HepG2 (cell line): ENCODE data around the gene DHX58. TPM values are rescaled to one million over a fixed set of nuclear protein-coding genes. Genes with fewer than 3 reads are reported as not detected.

Source experiments
- ATAC-seq: fragments of 200-7000 bp; cut with Tn5 transposase; 3 replicates; pipeline ENCODE4 v1.9.1; 2020; ENCODE audit warnings: mild to moderate bottlenecking, moderate library complexity
- BruUV-seq: library from RNA; stranded (reverse); fragments of 400-500 nt; replicated peaks from 2 replicates; lab custom pipeline; 2021; lab: Mats Ljungman, UMichigan
- CTCF ChIA-PET: fragments of 300-600 bp; formaldehyde crosslinking; extraction: SDS; loops from one replicate; lab custom pipeline; 2021; ENCODE audit warnings: low total read pairs, inconsistent platforms, low intra/inter-chr PET ratio; lab: Yijun Ruan, JAX
- POLR2A ChIA-PET: fragments of 350-600 bp; sonication (Branson Sonifier 250); formaldehyde crosslinking; loops from one replicate; lab custom pipeline; 2020; ENCODE audit warnings: antibody characterized with exemption, inconsistent platforms; lab: Yijun Ruan, JAX
- DNase-seq: peaks from one replicate; pipeline ENCODE4 v3.0.0-alpha.2; 2015; ENCODE audit warnings: low spot score
- FAIRE-seq: peaks from 3 replicates; lab custom pipeline; 2011; peaks lifted over from hg19 to GRCh38; lab: Jason Lieb, UNC
- H2AFZ ChIP-seq: one replicate; pipeline ENCODE4 v1.6.1; 2011; ENCODE audit warnings: low read length, inconsistent platforms
- H3K27ac ChIP-seq: fragments of 300-600 bp; 3 replicates; pipeline ENCODE4 v1.8.0; 2011; ENCODE audit warnings: mixed run types, mild to moderate bottlenecking, mixed read lengths, low read length, inconsistent platforms; ENCODE audit not compliant: insufficient read depth; ENCODE audit errors: extremely low read length
- H3K27me3 ChIP-seq, 2 experiments: fragments of 200-600 bp in 1 of 2; 2 replicates in 1 of 2; 3 replicates in 1 of 2; pipeline versions ENCODE4 v1.6.0 to v1.8.0; 2011; ENCODE audit warnings: low read length in 2 of 2, mild to moderate bottlenecking in 2 of 2, moderate library complexity in 2 of 2, inconsistent platforms in 1 of 2; ENCODE audit not compliant: insufficient read depth in 2 of 2, control insufficient read depth in 1 of 2
- H3K36me3 ChIP-seq, 2 experiments: fragments of 200-600 bp in 1 of 2; replicated peaks in 1 of 2; 2 replicates in 1 of 2; 3 replicates in 1 of 2; pipeline versions ENCODE4 v1.5.1 to v1.8.0; 2011; ENCODE audit warnings: low read length in 2 of 2, inconsistent platforms in 1 of 2; ENCODE audit not compliant: insufficient read depth in 2 of 2, control insufficient read depth in 1 of 2
- H3K4me1 ChIP-seq: 2 replicates; pipeline ENCODE4 v1.5.1; 2012; ENCODE audit warnings: low read length, inconsistent platforms; ENCODE audit not compliant: insufficient read depth
- H3K4me2 ChIP-seq: 2 replicates; pipeline ENCODE4 v1.6.0; 2011; ENCODE audit warnings: low read depth, low read length, inconsistent platforms
- H3K4me3 ChIP-seq, 3 experiments: fragments of 200-600 bp in 1 of 3; sonication (generic), shearing (Covaris generic) in 1 of 3; replicated peaks in 1 of 3; 2 replicates each; pipeline ENCODE4 v1.5.1; 2011 to 2016; ENCODE audit warnings: low read length in 3 of 3, inconsistent platforms in 2 of 3, low read depth in 2 of 3, mild to moderate bottlenecking in 2 of 3, control low read depth in 1 of 3, mixed read lengths in 1 of 3; ENCODE audit not compliant: insufficient read depth in 1 of 3
- H3K79me2 ChIP-seq: one replicate; pipeline ENCODE4 v1.6.1; 2011; ENCODE audit warnings: low read length, inconsistent platforms; ENCODE audit not compliant: insufficient read depth
- H3K9ac ChIP-seq: 2 replicates; pipeline ENCODE4 v1.6.0; 2011; ENCODE audit warnings: mild to moderate bottlenecking, low read depth, low read length, inconsistent platforms; ENCODE audit not compliant: insufficient read depth
- H3K9me3 ChIP-seq: 2 replicates; pipeline ENCODE4 v1.5.1; 2012; ENCODE audit warnings: mild to moderate bottlenecking, low read length
- H4K20me1 ChIP-seq: 2 replicates; pipeline ENCODE4 v1.6.0; 2011; ENCODE audit warnings: inconsistent platforms, mild to moderate bottlenecking, low read length, moderate library complexity; ENCODE audit not compliant: insufficient read depth
- BHLHE40 ChIP-seq: IDR thresholded peaks from 2 replicates; pipeline ENCODE4 v1.6.1; 2011; ENCODE audit warnings: low read length, improper control_type of control experiment
- FOSL2 ChIP-seq: sonication (generic); formaldehyde crosslinking; IDR thresholded peaks from 2 replicates; pipeline ENCODE4 v1.4.0; 2020; ENCODE audit warnings: missing genetic modification reagents
- STAT6 ChIP-seq: sonication (generic); formaldehyde crosslinking; IDR thresholded peaks from 2 replicates; pipeline ENCODE4 v1.4.0; 2020; ENCODE audit warnings: missing genetic modification reagents, mild to moderate bottlenecking, borderline replicate concordance
- ZNF138 ChIP-seq: sonication (generic); formaldehyde crosslinking; IDR thresholded peaks from 2 replicates; pipeline ENCODE4 v1.5.0; 2020; ENCODE audit warnings: mild to moderate bottlenecking, low read depth, missing genetic modification reagents
- ZNF430 ChIP-seq: sonication (generic); formaldehyde crosslinking; IDR thresholded peaks from 2 replicates; pipeline ENCODE4 v1.9.0; 2021; ENCODE audit warnings: mild to moderate bottlenecking, missing genetic modification reagents
- ZNF547 ChIP-seq: sonication (generic); formaldehyde crosslinking; IDR thresholded peaks from 2 replicates; pipeline ENCODE4 v1.5.1; 2020; ENCODE audit warnings: mild to moderate bottlenecking, missing genetic modification reagents
- ZNF576 ChIP-seq: sonication (generic); formaldehyde crosslinking; IDR thresholded peaks from 2 replicates; pipeline ENCODE4 v1.4.0; 2020; ENCODE audit warnings: mild to moderate bottlenecking, missing genetic modification reagents
- ZNF598 ChIP-seq: sonication (generic); formaldehyde crosslinking; IDR thresholded peaks from 2 replicates; pipeline ENCODE4 v1.5.1; 2020; ENCODE audit warnings: mild to moderate bottlenecking, missing genetic modification reagents, borderline replicate concordance
- WGBS: methylation state at CpG from one replicate; pipeline ENCODE4 v1.1.6; 2017; ENCODE audit warnings: low lambda C conversion rate; 5-methylcytosine and 5-hydroxymethylcytosine counted together
- in situ Hi-C: cut with HindIII; loops from 2 replicates; pipeline ENCODE4 v1.10.0; 2017; ENCODE audit warnings: low pct_unique_long_range_greater_than_20kb; ENCODE audit not compliant: extremely low pct_ligation_motif_present
- intact Hi-C: fragments of 100-400 bp; cut with micrococcal nuclease; formaldehyde crosslinking; loops from one replicate; pipeline ENCODE4 v1.10.0; 2022; ENCODE audit not compliant: unreplicated experiment
- polyA plus RNA-seq, 8 experiments: library from polyadenylated mRNA; depleted of rRNA in 3 of 8; stranded (reverse) in 7 of 8; unstranded in 1 of 8; fragments of >200 nt; fragmentation: Illumina TruSeq in 4 of 8; extraction: Trizol in 4 of 8; gene quantifications; 2 replicates each; pipeline versions ENCODE4 v1.2.1 to v1.2.3, GENCODE V29; 2011 to 2016; ENCODE audit warnings: low read depth in 4 of 8, missing spikeins in 1 of 8, mixed read lengths in 1 of 8; ENCODE audit not compliant: insufficient read depth in 1 of 8
- total RNA-seq, 5 experiments: library from RNA; depleted of rRNA; stranded (reverse); fragments of >200 nt; fragmentation: Illumina TruSeq; extraction: Trizol; gene quantifications; 2 replicates each; pipeline ENCODE4 v1.2.3, GENCODE V29; 2016; ENCODE audit warnings: low read depth in 1 of 5
- TF ChIP-seq, protein P1 (sequence below): sonication (generic); formaldehyde crosslinking; IDR thresholded peaks from 2 replicates; pipeline ENCODE4 v1.8.0; 2022; ENCODE audit warnings: low read depth, missing genetic modification reagents

The DHX58 gene
- total and polyA plus RNA-seq, 2 of the 13 experiments (the other 11 are each of a cell fraction or from before 2014, with no cell fraction given) = 6.7 to 7.8 TPM

DNA sequence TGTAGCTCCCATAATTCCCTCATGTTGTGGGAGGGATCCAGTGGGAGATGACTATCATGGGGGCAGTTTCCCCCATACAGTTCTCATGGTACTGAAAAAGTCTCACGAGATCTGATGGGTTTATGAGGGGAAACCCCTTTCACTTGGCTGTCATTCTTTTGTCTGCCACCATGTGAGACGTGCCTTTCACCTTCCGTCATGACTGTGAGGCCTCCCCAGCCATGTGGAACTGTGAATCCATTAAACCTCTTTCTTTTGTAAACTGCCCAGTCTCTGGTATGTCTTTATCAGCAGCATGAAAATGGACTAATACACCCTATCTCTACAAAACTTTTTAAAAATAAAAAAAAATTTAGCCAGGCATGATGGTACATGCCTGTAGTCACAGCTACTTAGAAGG, 55.9 kb downstream of the DHX58 start:
- no peaks in the 10 kb centered on the region for H3K36me3 ChIP-seq
- ATAC-seq (no peak), FAIRE-seq (no peak), DNase-seq (no peak)
- H3K27me3 ChIP-seq = no peaks in the 10 kb centered on the region; a peak in 1 of 5 replicates
- H4K20me1 ChIP-seq = no peaks in the 10 kb centered on the region
- H3K4me3 ChIP-seq = no peak overlapping the region
- BruUV-seq = no TSS peak
- in situ Hi-C loops (no loop called here), intact Hi-C loops (no loop called here)
- CTCF ChIA-PET = no interaction called here
- TF ChIP-seq STAT6 (CRISPR knock-in tag) (no peak), ZNF430 (CRISPR knock-in tag) (peak; percentile 98), ZNF576 (CRISPR knock-in tag) (no peak)
- peaks cover 34% of the 10 kb centered on the region for H3K4me1 ChIP-seq
- H2AFZ ChIP-seq = no peak overlapping the region
- no peaks in the 10 kb centered on the region for H3K9me3 ChIP-seq
- WGBS = 71% methylated on average over 3 of the region's 3 CpGs
- POLR2A ChIA-PET = interaction anchor here (1.3 to 1.6 kb wide), 2 partner anchors 24 to 90 kb away, joined by 4 read pairs; partner anchors contain the start of gene CNP
- H3K27ac ChIP-seq = no peak overlapping the region
- H3K9ac ChIP-seq = no peak overlapping the region
- no peak overlapping the region for H3K4me2 ChIP-seq
- H3K79me2 ChIP-seq = no peaks in the 10 kb centered on the region

DNA sequence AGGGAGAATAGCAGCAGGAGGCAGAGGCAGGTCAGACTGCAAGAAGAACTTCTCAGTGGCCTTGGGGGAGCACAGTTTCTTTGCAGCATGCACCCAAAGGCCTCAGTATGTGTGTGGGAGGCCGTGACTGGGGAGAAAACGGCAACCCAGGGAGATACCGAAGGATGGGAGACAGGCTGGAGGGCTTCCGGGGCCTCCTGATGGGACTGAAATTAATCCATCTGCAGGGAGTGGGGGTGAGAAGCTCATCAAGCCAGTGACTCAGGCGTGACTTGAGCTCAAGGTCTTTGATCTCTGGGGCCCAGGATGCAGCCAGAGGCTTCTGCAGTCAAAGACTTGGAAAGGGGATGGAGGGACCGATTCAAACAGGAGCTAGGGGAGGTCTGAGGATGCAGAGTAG, 57.0 kb downstream of the DHX58 start:
- Histone ChIP-seq H3K36me3 (no peaks in the 10 kb centered on the region), H3K9ac (no peak overlapping the region), H2AFZ (no peak overlapping the region), H3K4me3 (no peak overlapping the region)
- TF ChIP-seq ZNF547 = 0 out of 2 replicates have a peak, but pooled peaks have one; percentile 32
- TF ChIP-seq ZNF138 (CRISPR knock-in tag) = no peak
- peak; percentile 42; the same call in 1 of the 2 replicates for TF ChIP-seq BHLHE40
- TF ChIP-seq FOSL2 (CRISPR knock-in tag) = peak; percentile 44
- TF ChIP-seq ZNF598 (CRISPR knock-in tag) = 0 out of 2 replicates have a peak, but pooled peaks have one; percentile 36
- TF ChIP-seq, protein P1, sequence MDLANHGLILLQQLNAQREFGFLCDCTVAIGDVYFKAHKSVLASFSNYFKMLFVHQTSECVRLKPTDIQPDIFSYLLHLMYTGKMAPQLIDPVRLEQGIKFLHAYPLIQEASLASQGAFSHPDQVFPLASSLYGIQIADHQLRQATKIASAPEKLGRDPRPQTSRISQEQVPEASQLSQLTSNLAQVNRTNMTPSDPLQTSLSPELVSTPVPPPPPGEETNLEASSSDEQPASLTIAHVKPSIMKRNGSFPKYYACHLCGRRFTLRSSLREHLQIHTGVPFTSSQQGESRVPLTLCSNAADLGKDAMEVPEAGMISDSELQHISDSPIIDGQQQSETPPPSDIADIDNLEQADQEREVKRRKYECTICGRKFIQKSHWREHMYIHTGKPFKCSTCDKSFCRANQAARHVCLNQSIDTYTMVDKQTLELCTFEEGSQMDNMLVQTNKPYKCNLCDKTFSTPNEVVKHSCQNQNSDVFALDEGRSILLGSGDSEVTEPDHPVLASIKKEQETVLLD (CRISPR knock-in tag) = no peak
- TF ChIP-seq, all 625 proteins: peak for 4
- H3K4me2 ChIP-seq = no peak overlapping the region
- DNase-seq = no peak
- ChIA-PET POLR2A (interaction anchor here (0.9 to 1.6 kb wide), 3 partner anchors 25 to 89 kb away, joined by 3 to 4 read pairs (median 4); partner anchors contain the start of genes CNP and DHX58), CTCF (no interaction called here)
- no peaks in the 10 kb centered on the region for H3K9me3 ChIP-seq
- peaks cover 43% of the 10 kb centered on the region for H3K4me1 ChIP-seq
- no peak; the same call in 1 of the 3 replicates for ATAC-seq
- no peaks in the 10 kb centered on the region for H4K20me1 ChIP-seq
- H3K27ac ChIP-seq = no peak overlapping the region
- WGBS = 11% methylated on average over 6 of the region's 6 CpGs
- H3K27me3 ChIP-seq = no peaks in the 10 kb centered on the region; a peak in 1 of 5 replicates
- no TSS peak for BruUV-seq
- in situ Hi-C loops = no loop called here
- FAIRE-seq = no peak
- no peaks in the 10 kb centered on the region for H3K79me2 ChIP-seq
- intact Hi-C loops = no loop called here
